HepG2 (cell line): Measurements from ENCODE around the gene PLSCR2. TPM values are rescaled to one million over a fixed set of nuclear protein-coding genes. Genes with fewer than 3 reads are reported as not detected.

Experiments
- ATAC-seq: fragments of 200-7000 bp; cut with Tn5 transposase; 3 replicates; pipeline ENCODE4 v1.9.1; 2020; ENCODE audit warnings: mild to moderate bottlenecking, moderate library complexity
- BruUV-seq: library from RNA; stranded (reverse); fragments of 400-500 nt; replicated peaks from 2 replicates; lab custom pipeline; 2021; lab: Mats Ljungman, UMichigan
- CTCF ChIA-PET: fragments of 300-600 bp; formaldehyde crosslinking; extraction: SDS; loops from one replicate; lab custom pipeline; 2021; ENCODE audit warnings: low total read pairs, inconsistent platforms, low intra/inter-chr PET ratio; lab: Yijun Ruan, JAX
- POLR2A ChIA-PET: fragments of 350-600 bp; sonication (Branson Sonifier 250); formaldehyde crosslinking; loops from one replicate; lab custom pipeline; 2020; ENCODE audit warnings: antibody characterized with exemption, inconsistent platforms; lab: Yijun Ruan, JAX
- DNase-seq: peaks from one replicate; pipeline ENCODE4 v3.0.0-alpha.2; 2015; ENCODE audit warnings: low spot score
- FAIRE-seq: peaks from 3 replicates; lab custom pipeline; 2011; peaks lifted over from hg19 to GRCh38; lab: Jason Lieb, UNC
- H2AFZ ChIP-seq: one replicate; pipeline ENCODE4 v1.6.1; 2011; ENCODE audit warnings: low read length, inconsistent platforms
- H3K27ac ChIP-seq: fragments of 300-600 bp; 3 replicates; pipeline ENCODE4 v1.8.0; 2011; ENCODE audit warnings: mixed run types, mild to moderate bottlenecking, mixed read lengths, low read length, inconsistent platforms; ENCODE audit not compliant: insufficient read depth; ENCODE audit errors: extremely low read length
- H3K27me3 ChIP-seq, 2 experiments: fragments of 200-600 bp in 1 of 2; 2 replicates in 1 of 2; 3 replicates in 1 of 2; pipeline versions ENCODE4 v1.6.0 to v1.8.0; 2011; ENCODE audit warnings: low read length in 2 of 2, mild to moderate bottlenecking in 2 of 2, moderate library complexity in 2 of 2, inconsistent platforms in 1 of 2; ENCODE audit not compliant: insufficient read depth in 2 of 2, control insufficient read depth in 1 of 2
- H3K36me3 ChIP-seq, 2 experiments: fragments of 200-600 bp in 1 of 2; replicated peaks in 1 of 2; 2 replicates in 1 of 2; 3 replicates in 1 of 2; pipeline versions ENCODE4 v1.5.1 to v1.8.0; 2011; ENCODE audit warnings: low read length in 2 of 2, inconsistent platforms in 1 of 2; ENCODE audit not compliant: insufficient read depth in 2 of 2, control insufficient read depth in 1 of 2
- H3K4me1 ChIP-seq: 2 replicates; pipeline ENCODE4 v1.5.1; 2012; ENCODE audit warnings: low read length, inconsistent platforms; ENCODE audit not compliant: insufficient read depth
- H3K4me2 ChIP-seq: 2 replicates; pipeline ENCODE4 v1.6.0; 2011; ENCODE audit warnings: low read depth, low read length, inconsistent platforms
- H3K4me3 ChIP-seq, 3 experiments: fragments of 200-600 bp in 1 of 3; sonication (generic), shearing (Covaris generic) in 1 of 3; replicated peaks in 1 of 3; 2 replicates each; pipeline ENCODE4 v1.5.1; 2011 to 2016; ENCODE audit warnings: low read length in 3 of 3, inconsistent platforms in 2 of 3, low read depth in 2 of 3, mild to moderate bottlenecking in 2 of 3, control low read depth in 1 of 3, mixed read lengths in 1 of 3; ENCODE audit not compliant: insufficient read depth in 1 of 3
- H3K79me2 ChIP-seq: one replicate; pipeline ENCODE4 v1.6.1; 2011; ENCODE audit warnings: low read length, inconsistent platforms; ENCODE audit not compliant: insufficient read depth
- H3K9ac ChIP-seq: 2 replicates; pipeline ENCODE4 v1.6.0; 2011; ENCODE audit warnings: mild to moderate bottlenecking, low read depth, low read length, inconsistent platforms; ENCODE audit not compliant: insufficient read depth
- H3K9me3 ChIP-seq: 2 replicates; pipeline ENCODE4 v1.5.1; 2012; ENCODE audit warnings: mild to moderate bottlenecking, low read length
- H4K20me1 ChIP-seq: 2 replicates; pipeline ENCODE4 v1.6.0; 2011; ENCODE audit warnings: inconsistent platforms, mild to moderate bottlenecking, low read length, moderate library complexity; ENCODE audit not compliant: insufficient read depth
- ADNP ChIP-seq: sonication (generic); formaldehyde crosslinking; IDR thresholded peaks from 2 replicates; pipeline ENCODE4 v1.4.0; 2020; ENCODE audit warnings: missing genetic modification reagents
- ATM ChIP-seq: fragments of 450-650 bp; IDR thresholded peaks from 2 replicates; pipeline ENCODE4 v1.7.1; 2017; ENCODE audit warnings: mild to moderate bottlenecking, borderline replicate concordance
- FOXO4 ChIP-seq: sonication (generic); formaldehyde crosslinking; conservative IDR thresholded peaks from 2 replicates; pipeline ENCODE4 v1.8.1; 2023; ENCODE audit warnings: missing genetic modification reagents
- HCFC1 ChIP-seq: fragments of 150-350 bp; IDR thresholded peaks from 2 replicates; pipeline ENCODE4 v1.6.1; 2014; ENCODE audit warnings: low read depth, low read length
- IRF2 ChIP-seq: IDR thresholded peaks from 2 replicates; pipeline ENCODE4 v1.6.1; 2018; ENCODE audit warnings: missing genetic modification reagents, missing compliant biosample characterization
- IRF9 ChIP-seq: sonication (generic); formaldehyde crosslinking; IDR thresholded peaks from 2 replicates; pipeline ENCODE4 v1.8.0; 2022; ENCODE audit warnings: missing genetic modification reagents, mild to moderate bottlenecking, borderline replicate concordance
- LRRFIP1 ChIP-seq: sonication (generic); formaldehyde crosslinking; conservative IDR thresholded peaks from 2 replicates; pipeline ENCODE4 v1.4.0; 2020; ENCODE audit warnings: missing genetic modification reagents
- SRSF1 ChIP-seq: fragments of 200-400 bp; formaldehyde crosslinking; optimal IDR thresholded peaks from 2 replicates; pipeline ENCODE3; 2017; ENCODE audit warnings: mild to moderate bottlenecking, low read depth, low read length, moderate library complexity
- TFDP1 ChIP-seq: IDR thresholded peaks from 2 replicates; pipeline ENCODE4 v1.6.1; 2016; ENCODE audit warnings: missing compliant biosample characterization, missing genetic modification reagents, borderline replicate concordance
- ZFP36 ChIP-seq: fragments of 150-350 bp; IDR thresholded peaks from 2 replicates; pipeline ENCODE4 v1.6.1; 2018; ENCODE audit warnings: borderline replicate concordance, low read length, low read depth; ENCODE audit not compliant: partially characterized antibody
- ZIK1 ChIP-seq: sonication (generic); formaldehyde crosslinking; IDR thresholded peaks from 2 replicates; pipeline ENCODE4 v1.5.0; 2020; ENCODE audit warnings: mild to moderate bottlenecking, low read depth, missing genetic modification reagents, borderline replicate concordance
- ZNF20 ChIP-seq: sonication (generic); formaldehyde crosslinking; IDR thresholded peaks from 2 replicates; pipeline ENCODE4 v1.4.0; 2020; ENCODE audit warnings: mild to moderate bottlenecking, moderate library complexity, missing genetic modification reagents
- ZNF468 ChIP-seq: sonication (generic); formaldehyde crosslinking; IDR thresholded peaks from 2 replicates; pipeline ENCODE4 v1.8.0; 2022; ENCODE audit warnings: mild to moderate bottlenecking, moderate library complexity, missing genetic modification reagents
- ZZZ3 ChIP-seq: sonication (generic); formaldehyde crosslinking; IDR thresholded peaks from 2 replicates; pipeline ENCODE4 v1.4.0; 2020; ENCODE audit warnings: missing genetic modification reagents, mild to moderate bottlenecking, borderline replicate concordance
- WGBS: methylation state at CpG from one replicate; pipeline ENCODE4 v1.1.6; 2017; ENCODE audit warnings: low lambda C conversion rate; 5-methylcytosine and 5-hydroxymethylcytosine counted together
- in situ Hi-C: cut with HindIII; loops from 2 replicates; pipeline ENCODE4 v1.10.0; 2017; ENCODE audit warnings: low pct_unique_long_range_greater_than_20kb; ENCODE audit not compliant: extremely low pct_ligation_motif_present
- intact Hi-C: fragments of 100-400 bp; cut with micrococcal nuclease; formaldehyde crosslinking; loops from one replicate; pipeline ENCODE4 v1.10.0; 2022; ENCODE audit not compliant: unreplicated experiment
- polyA plus RNA-seq, 8 experiments: library from polyadenylated mRNA; depleted of rRNA in 3 of 8; stranded (reverse) in 7 of 8; unstranded in 1 of 8; fragments of >200 nt; fragmentation: Illumina TruSeq in 4 of 8; extraction: Trizol in 4 of 8; gene quantifications; 2 replicates each; pipeline versions ENCODE4 v1.2.1 to v1.2.3, GENCODE V29; 2011 to 2016; ENCODE audit warnings: low read depth in 4 of 8, missing spikeins in 1 of 8, mixed read lengths in 1 of 8; ENCODE audit not compliant: insufficient read depth in 1 of 8
- total RNA-seq, 5 experiments: library from RNA; depleted of rRNA; stranded (reverse); fragments of >200 nt; fragmentation: Illumina TruSeq; extraction: Trizol; gene quantifications; 2 replicates each; pipeline ENCODE4 v1.2.3, GENCODE V29; 2016; ENCODE audit warnings: low read depth in 1 of 5

The PLSCR2 gene
- total and polyA plus RNA-seq, 2 of the 13 experiments (the other 11 are each of a cell fraction or from before 2014, with no cell fraction given): not detected

- CTCF ChIA-PET: no interaction called here
- in situ Hi-C loops (no loop called here), intact Hi-C loops (no loop called here)
- Histone ChIP-seq H3K9ac (no peak overlapping the region), H3K27ac (no peak overlapping the region), H3K4me3 (no peak overlapping the region), H2AFZ (no peak overlapping the region), H3K4me2 (no peak overlapping the region), H3K27me3 (no peaks in the 10 kb centered on the region), H4K20me1 (no peaks in the 10 kb centered on the region), H3K4me1 (no peaks in the 10 kb centered on the region), H3K9me3 (no peaks in the 10 kb centered on the region), H3K79me2 (no peaks in the 10 kb centered on the region), H3K36me3 (no peaks in the 10 kb centered on the region)
- BruUV-seq: no TSS peak
- TF ChIP-seq ATM (no peak), ZNF20 (CRISPR knock-in tag) (no peak), TFDP1 (no peak), HCFC1 (no peak), ZIK1 (CRISPR knock-in tag) (no peak), ZNF468 (CRISPR knock-in tag) (no peak), IRF2 (CRISPR knock-in tag) (no peak)
- WGBS: 0% methylated on average over 1 of the region's 1 CpG
- POLR2A ChIA-PET: no interaction called here
- DNase-seq (no peak), ATAC-seq (no peak), FAIRE-seq (no peak)
Measured at GRCh38 chr3:146496726-146497125, 27.4 kb upstream of the PLSCR2 start.

GRCh38 chr3:146496251-146496650, 26.9 kb upstream of the PLSCR2 start:
- Histone ChIP-seq H3K4me3 (no peak overlapping the region), H3K36me3 (no peaks in the 10 kb centered on the region), H3K9me3 (no peaks in the 10 kb centered on the region), H3K9ac (no peak overlapping the region), H3K4me2 (no peak overlapping the region), H3K27me3 (no peaks in the 10 kb centered on the region), H4K20me1 (no peaks in the 10 kb centered on the region), H2AFZ (no peak overlapping the region), H3K79me2 (no peaks in the 10 kb centered on the region), H3K27ac (no peak overlapping the region), H3K4me1 (no peaks in the 10 kb centered on the region)
- no peak for ATAC-seq
- POLR2A ChIA-PET: no interaction called here
- FAIRE-seq: no peak
- no TSS peak for BruUV-seq
- DNase-seq: no peak
- intact Hi-C loops (no loop called here), in situ Hi-C loops (no loop called here)
- WGBS: 4% methylated on average over 1 of the region's 1 CpG
- CTCF ChIA-PET: no interaction called here
- TF ChIP-seq FOXO4 (CRISPR knock-in tag): no peak
- no peak for TF ChIP-seq SRSF1
- TF ChIP-seq ZZZ3 (CRISPR knock-in tag): no peak
- no peak for TF ChIP-seq LRRFIP1
- TF ChIP-seq IRF9 (CRISPR knock-in tag): no peak
- TF ChIP-seq ZFP36: no peak
- no peak for TF ChIP-seq ADNP
